Stimulated activated CD8-positive, alpha-beta memory T cell treated with anti-CD3 and anti-CD28 coated beads, Interleukin-7, amount 100 ng/mL, for 48 hours (primary cell): ENCODE measurements around the gene TSEN54.

Experiments
- DNase-seq, 2 donors: peaks; one replicate each; pipeline ENCODE4 v3.0.0-alpha.2; 2020; ENCODE audit warnings: low read depth in 1 of 2; ENCODE audit errors: extremely low read depth in 1 of 2

Gene TSEN54

GRCh38 chr17:75502721-75503329 lies 13.5 kb upstream of the TSEN54 start:
- DNase-seq: no peak

- DNase-seq: no peak
These were observed 12.9 kb upstream of the TSEN54 start for GRCh38 chr17:75503337-75503950.

GRCh38 chr17:75503976-75504346 lies 12.4 kb upstream of the TSEN54 start:
- no peak for DNase-seq

DNA sequence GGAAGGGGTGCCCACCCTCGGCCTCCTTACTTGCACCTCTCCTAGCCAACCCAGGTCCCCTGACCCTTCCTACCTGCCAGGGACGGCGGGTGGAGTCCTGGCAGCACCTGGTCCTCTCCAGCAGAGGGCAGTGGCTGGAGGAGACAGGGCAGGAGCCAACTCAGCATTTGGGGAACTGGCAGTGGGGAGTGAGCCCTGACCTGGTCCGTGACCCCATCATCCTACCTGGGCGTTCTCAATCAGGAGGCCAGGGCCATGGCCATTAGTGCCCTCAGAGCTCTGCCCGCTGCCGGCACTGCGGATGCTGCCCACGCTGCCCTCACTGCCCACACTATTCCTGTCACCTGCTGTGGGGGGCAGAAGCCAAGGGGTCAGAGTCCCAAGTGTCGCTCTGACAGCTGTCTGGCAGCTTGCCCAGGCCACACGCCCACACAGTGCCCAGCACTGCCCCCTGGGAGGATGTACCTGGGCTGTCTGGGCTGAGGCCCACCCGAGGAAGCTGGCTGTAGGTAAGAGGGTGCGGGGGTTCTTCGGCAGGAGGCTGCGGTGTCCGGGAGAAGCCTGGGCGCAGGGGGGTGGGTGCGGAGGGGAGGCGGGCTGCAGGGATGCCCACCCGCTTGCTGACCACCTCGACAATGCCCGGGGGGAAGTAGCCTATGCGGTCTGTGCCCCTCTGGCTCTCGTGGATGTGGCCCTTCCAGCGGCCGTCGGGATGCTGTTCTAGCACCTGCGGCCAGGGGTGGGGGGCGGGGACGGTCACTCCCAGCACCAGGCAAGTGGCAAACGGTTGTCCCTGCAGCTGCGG lies 11.8 kb upstream of the TSEN54 start:
- no peak for DNase-seq

- no peak for DNase-seq
These were observed 11.2 kb upstream of the TSEN54 start for GRCh38 chr17:75505152-75505409.

GRCh38 chr17:75505640-75506039 lies 10.7 kb upstream of the TSEN54 start:
- DNase-seq: no peak

GRCh38 chr17:75506134-75506533 lies 10.2 kb upstream of the TSEN54 start:
- DNase-seq: no peak

DNA sequence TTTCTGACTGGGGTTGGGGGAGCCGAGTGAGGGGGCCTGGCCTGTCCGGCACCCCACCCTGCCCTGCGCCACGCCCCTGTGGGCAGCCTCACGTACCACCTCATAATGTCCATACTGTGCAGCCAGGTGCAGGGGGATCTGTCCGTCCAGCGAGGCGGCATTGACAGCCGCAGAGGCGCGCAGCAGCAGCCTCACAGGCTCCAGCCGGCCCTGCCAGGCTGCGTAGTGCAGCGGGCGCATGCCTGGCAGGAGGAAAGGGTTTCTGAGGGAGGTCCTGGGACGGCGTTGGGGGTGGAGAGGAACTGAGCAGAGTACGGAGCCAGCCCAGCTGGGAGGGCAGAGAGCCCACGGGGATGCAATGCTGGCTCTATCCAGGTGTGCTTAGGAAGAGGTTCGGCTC lies 9.4 kb upstream of the TSEN54 start:
- DNase-seq: no peak

GRCh38 chr17:75507733-75508719 lies 8.3 kb upstream of the TSEN54 start:
- DNase-seq: no peak

DNA sequence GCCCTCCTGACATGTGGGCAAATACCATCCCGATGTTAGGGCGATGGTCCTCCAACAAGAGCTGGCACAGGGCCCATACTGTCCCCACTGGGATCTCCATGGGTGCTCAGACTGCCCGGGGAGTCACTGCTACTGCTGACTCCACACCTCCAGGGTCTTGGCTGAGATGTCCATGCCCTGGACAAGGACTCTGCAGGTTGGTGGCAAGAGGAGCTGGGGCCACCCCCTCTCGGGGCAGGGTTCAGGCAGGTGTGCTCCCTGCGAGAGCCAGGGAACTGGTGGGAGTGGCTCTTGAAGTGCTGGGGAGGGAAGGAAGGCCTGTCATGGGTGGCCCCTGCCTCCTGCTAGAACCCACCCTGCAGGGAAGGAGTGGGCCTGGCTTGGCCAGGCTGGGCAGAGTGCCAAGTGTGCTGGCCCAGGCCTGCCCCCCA lies 7.4 kb upstream of the TSEN54 start:
- no peak for DNase-seq

DNA sequence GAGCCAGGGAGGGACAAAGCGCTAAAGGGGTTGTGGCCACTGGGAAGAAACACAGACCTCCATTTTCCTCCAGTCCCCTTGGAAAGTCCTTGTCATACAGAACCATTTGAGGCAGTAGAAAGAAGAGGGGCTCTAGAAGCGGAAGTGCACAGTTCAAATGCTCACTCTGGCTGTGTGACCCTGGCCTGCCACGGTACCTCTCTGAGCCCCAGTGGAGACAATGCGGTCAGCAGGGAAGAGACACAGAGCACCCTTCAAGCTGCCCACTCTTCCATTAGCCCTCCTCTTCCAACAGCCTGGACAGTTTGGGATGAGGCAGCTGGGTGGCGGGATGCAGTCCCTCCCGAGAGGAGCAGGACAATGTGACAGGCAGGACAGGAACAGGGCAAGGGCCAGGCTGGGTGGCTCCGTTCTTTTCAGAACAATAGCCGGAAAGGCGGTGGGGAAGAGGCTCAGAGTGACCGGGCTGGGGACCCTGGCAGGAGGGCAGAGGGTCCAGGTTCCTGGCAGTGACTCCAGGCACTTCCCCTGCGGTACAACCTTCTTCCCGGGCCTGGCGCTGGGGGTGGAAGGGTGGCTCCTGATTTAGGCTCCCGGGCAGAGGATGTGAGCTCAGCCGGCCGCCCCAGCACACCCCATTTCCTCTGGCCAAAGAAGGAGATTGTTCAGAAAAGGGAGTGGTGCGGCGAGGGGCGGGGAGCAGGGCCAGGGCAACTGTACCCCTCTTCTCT lies 6.6 kb upstream of the TSEN54 start:
- no peak for DNase-seq

GRCh38 chr17:75511270-75511609 lies 5.1 kb upstream of the TSEN54 start:
- DNase-seq: no peak

DNA sequence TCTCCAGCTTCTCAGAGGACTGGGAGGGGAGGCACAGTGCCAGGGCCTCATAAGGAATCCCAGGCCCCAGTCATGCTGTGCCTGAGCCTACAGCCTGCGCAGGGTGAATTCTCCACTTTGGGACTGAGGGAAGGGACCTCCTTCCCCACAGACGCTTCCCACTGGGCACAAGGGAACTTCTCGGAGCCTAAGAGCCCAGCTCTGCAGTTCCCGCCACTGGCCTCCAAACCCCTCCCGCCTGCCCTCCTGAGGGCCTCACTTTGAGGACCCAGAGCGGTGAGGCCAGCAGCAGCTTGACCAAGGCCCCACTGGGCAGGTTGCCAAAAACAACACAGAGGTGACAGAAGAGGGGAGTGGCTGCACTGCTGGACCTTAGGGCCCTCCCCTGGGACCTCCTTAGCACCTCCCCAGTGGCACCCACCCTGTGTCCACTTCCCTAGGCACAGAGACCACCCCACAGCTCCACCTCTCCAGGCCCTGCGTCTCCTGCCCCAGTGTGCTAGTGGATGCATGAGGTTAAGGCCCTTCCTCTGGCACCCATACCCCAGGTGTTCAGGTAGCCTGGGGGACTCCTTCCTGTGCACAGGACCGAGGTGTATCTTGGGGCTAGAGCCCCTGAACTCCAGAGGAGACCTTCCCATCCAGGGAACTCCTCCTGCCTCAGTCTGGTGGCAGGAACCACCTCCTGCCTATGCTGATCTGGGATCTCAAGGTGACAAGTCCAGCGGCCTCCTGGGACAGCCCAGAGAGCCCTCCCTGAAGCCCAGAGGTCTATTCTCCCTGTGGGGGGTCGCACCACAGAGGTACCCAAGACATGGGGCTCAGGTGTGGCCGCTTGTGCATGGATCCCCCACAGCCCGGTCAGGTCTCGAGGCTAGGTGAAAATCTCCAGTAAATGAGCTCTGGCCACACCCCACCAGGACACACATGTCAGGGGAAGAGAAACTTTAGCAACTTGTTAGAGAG lies 4.4 kb upstream of the TSEN54 start:
- DNase-seq: no peak

DNA sequence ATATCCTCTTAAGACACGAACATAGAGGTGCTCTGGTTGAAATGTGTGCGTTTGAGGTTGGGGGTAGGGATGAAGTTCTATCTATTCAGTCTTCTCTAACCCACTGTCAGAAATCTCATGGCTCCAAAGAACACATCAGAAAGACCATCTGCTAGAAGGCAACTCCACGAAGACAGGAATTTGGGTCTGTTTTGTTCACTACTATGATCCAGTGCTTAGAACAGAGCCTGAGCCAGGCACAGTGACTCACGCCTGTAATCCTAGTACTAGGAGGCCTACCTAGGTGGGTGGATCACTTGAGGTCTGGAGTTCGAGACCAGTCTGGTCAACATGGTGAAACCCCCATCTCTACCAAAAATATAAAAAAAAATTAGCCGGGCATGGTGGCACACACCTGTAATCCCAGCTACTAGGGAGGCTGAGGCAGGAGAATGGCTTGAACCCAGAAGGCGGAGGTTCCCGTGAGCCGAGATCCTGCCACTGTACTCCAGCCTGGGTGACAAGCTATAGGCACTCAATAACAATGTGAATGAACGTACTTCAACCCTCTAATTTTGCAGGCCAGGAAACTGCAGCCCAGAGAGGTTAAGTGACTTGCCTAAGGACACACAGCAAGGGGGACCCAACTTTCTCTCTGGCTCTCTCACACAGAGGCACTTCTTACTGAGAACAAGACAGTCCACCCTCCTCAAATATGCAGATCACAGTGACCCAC lies 3.2 kb upstream of the TSEN54 start:
- DNase-seq: no peak

- DNase-seq: no peak
These were observed 2.7 kb upstream of the TSEN54 start for GRCh38 chr17:75513641-75514000.

- no peak for DNase-seq
These were observed 1.9 kb upstream of the TSEN54 start for GRCh38 chr17:75514299-75514918.

- DNase-seq: no peak
These were observed 1.3 kb upstream of the TSEN54 start for GRCh38 chr17:75514919-75515495.
